Hippocampal formation (tissue), 2 donors: ENCODE results near the gene FBN2.

Experiments
- DNase-seq, 2 donors: peaks; one replicate each; lab custom pipeline; 2025; lab: John Stamatoyannopoulos, UW

The FBN2 gene

DNA sequence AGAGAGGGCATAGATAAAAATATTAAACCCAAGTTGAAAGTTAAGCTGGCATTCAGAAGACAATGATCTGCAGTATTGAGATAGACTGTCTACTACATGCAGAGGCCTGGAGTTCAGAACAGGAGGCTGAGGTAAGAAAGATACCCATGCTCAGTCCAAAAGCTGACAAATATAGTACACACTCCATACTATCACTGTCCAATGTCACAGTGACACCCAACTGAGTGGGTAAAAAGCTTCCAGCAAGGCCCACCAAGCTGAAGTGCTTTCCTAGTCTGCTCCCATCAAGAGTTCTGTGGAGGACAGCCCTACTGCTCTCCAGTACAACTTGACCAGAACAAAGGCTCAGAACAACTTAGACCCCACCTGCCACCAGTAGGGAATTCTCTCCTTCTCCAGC is 329.6 kb downstream of the FBN2 start:
- DNase-seq: no peak
